GM19240 (cell line): ENCODE results near the gene BANP.
"Not testable (repeated sequence)": the region's sequence is repeated elsewhere in the genome, so short reads cannot be mapped to it uniquely, and the experiment has no call there.

Experiments used
- DNase-seq: peaks from one replicate; pipeline ENCODE4 v3.0.0; 2011; ENCODE audit warnings: low spot score; ENCODE audit not compliant: insufficient read length

BANP gene

GRCh38 chr16:87926246-87927194 lies 24.7 kb upstream of the BANP start:
- no peak for DNase-seq

GRCh38 chr16:87927195-87927562 lies 24.1 kb upstream of the BANP start:
- DNase-seq: no peak

- DNase-seq: no peak
Measured at GRCh38 chr16:87929986-87930385, 21.2 kb upstream of the BANP start.

- DNase-seq: no peak
Measured at GRCh38 chr16:87930456-87930855, 20.8 kb upstream of the BANP start.

- no peak for DNase-seq
Measured at GRCh38 chr16:87931504-87931903, 19.7 kb upstream of the BANP start.

- DNase-seq: not testable (repeated sequence)
Measured at GRCh38 chr16:87932475-87933139, 18.6 kb upstream of the BANP start.

GRCh38 chr16:87933140-87933495 lies 18.1 kb upstream of the BANP start:
- DNase-seq: no peak

- not testable (repeated sequence) for DNase-seq
Measured at GRCh38 chr16:87934752-87935425, 16.3 kb upstream of the BANP start.

GRCh38 chr16:87936016-87936374 lies 15.2 kb upstream of the BANP start:
- DNase-seq: not testable (repeated sequence)

GRCh38 chr16:87936375-87937230 lies 14.6 kb upstream of the BANP start, which contains the start of gene CA5A:
CA5A (minus strand) TSS chr16:87936529; CDS start chr16:87936450, 79 bp downstream.
- no peak for DNase-seq

- not testable (repeated sequence) for DNase-seq
Measured at GRCh38 chr16:87937231-87937542, 14.0 kb upstream of the BANP start.

GRCh38 chr16:87938412-87938949 lies 12.8 kb upstream of the BANP start:
- no peak for DNase-seq

GRCh38 chr16:87939562-87940423 lies 11.4 kb upstream of the BANP start:
- no peak for DNase-seq

GRCh38 chr16:87942680-87943079 lies 8.6 kb upstream of the BANP start:
- DNase-seq: no peak

- DNase-seq: no peak
Measured at GRCh38 chr16:87945351-87946042, 5.7 kb upstream of the BANP start.

- DNase-seq: no peak
Measured at GRCh38 chr16:87946596-87947347, 4.5 kb upstream of the BANP start.

- DNase-seq: no peak
Measured at GRCh38 chr16:87947356-87948118, 3.7 kb upstream of the BANP start.

- no peak for DNase-seq
Measured at GRCh38 chr16:87948119-87948545, 3.1 kb upstream of the BANP start.
